DOHH2 (cell line): Measurements from ENCODE around the gene CDC42BPA.

Experiments
- H3F3A ChIP-seq: fragments of 200-600 bp; sonication (generic), shearing (Covaris generic); 2 replicates; pipeline ENCODE4 v1.6.0; 2016; ENCODE audit warnings: antibody characterized with exemption, mild to moderate bottlenecking; ENCODE audit not compliant: control insufficient read depth, insufficient read depth
- H3K27ac ChIP-seq: fragments of 200-600 bp; sonication (generic); 2 replicates; pipeline ENCODE4 v1.5.1; 2014; ENCODE audit warnings: low read depth, mild to moderate bottlenecking, low read length, moderate library complexity
- H3K27me3 ChIP-seq: fragments of 200-600 bp; sonication (generic); 2 replicates; pipeline ENCODE4 v1.6.1; 2014; ENCODE audit warnings: mild to moderate bottlenecking, low read length, mixed read lengths; ENCODE audit not compliant: control insufficient read depth
- H3K36me3 ChIP-seq: fragments of 200-600 bp; sonication (generic); 2 replicates; pipeline ENCODE4 v1.6.1; 2014; ENCODE audit warnings: mild to moderate bottlenecking, low read length, moderate library complexity, mixed read lengths; ENCODE audit not compliant: control insufficient read depth
- H3K4me1 ChIP-seq: fragments of 200-600 bp; sonication (generic); 2 replicates; pipeline ENCODE4 v1.6.1; 2014; ENCODE audit warnings: mild to moderate bottlenecking, low read length, mixed read lengths; ENCODE audit not compliant: control insufficient read depth
- H3K4me2 ChIP-seq: fragments of 200-600 bp; sonication (generic); 2 replicates; pipeline ENCODE4 v1.6.0; 2014; ENCODE audit warnings: mild to moderate bottlenecking, low read length, moderate library complexity
- H3K4me3 ChIP-seq: fragments of 200-600 bp; sonication (generic); 2 replicates; pipeline ENCODE4 v1.5.1; 2014; ENCODE audit warnings: mild to moderate bottlenecking, low read length, mixed read lengths
- H3K79me2 ChIP-seq: fragments of 200-600 bp; sonication (generic); 2 replicates; pipeline ENCODE4 v1.6.1; 2014; ENCODE audit warnings: mild to moderate bottlenecking, low read length, mixed read lengths; ENCODE audit not compliant: control insufficient read depth
- H3K9me2 ChIP-seq: fragments of 200-600 bp; sonication (generic); replicated peaks from 2 replicates; pipeline ENCODE4 v1.6.1; 2014; ENCODE audit warnings: mild to moderate bottlenecking, low read length, mixed read lengths; ENCODE audit not compliant: control insufficient read depth
- H3K9me3 ChIP-seq: fragments of 200-600 bp; sonication (generic); 2 replicates; pipeline ENCODE4 v1.6.1; 2014; ENCODE audit warnings: antibody characterized with exemption, low read length, mixed read lengths; ENCODE audit not compliant: control insufficient read depth, insufficient read depth
- H4K20me1 ChIP-seq: fragments of 200-600 bp; sonication (generic); 2 replicates; pipeline ENCODE4 v1.6.0; 2014; ENCODE audit warnings: low read depth, mild to moderate bottlenecking, antibody characterized with exemption, low read length, moderate library complexity; ENCODE audit not compliant: control insufficient read depth, insufficient read depth
- CTCF ChIP-seq: fragments of 200-600 bp; sonication (generic); IDR thresholded peaks from one replicate; pipeline ENCODE4 v1.5.1; 2014; ENCODE audit warnings: antibody characterized with exemption, mild to moderate bottlenecking, low read depth, low read length; ENCODE audit not compliant: poor library complexity, severe bottlenecking
- EZH2phosphoT487 ChIP-seq: fragments of 200-600 bp; sonication (generic); IDR thresholded peaks from 2 replicates; pipeline ENCODE4 v1.6.1; 2017; ENCODE audit warnings: borderline replicate concordance, mild to moderate bottlenecking, antibody characterized with exemption, low read length, moderate library complexity, mixed read lengths

Gene CDC42BPA

GRCh38 chr1:227127891-227128290 lies 190.4 kb downstream of the CDC42BPA start:
- Histone ChIP-seq H3F3A (no peaks in the 10 kb centered on the region), H4K20me1 (no peaks in the 10 kb centered on the region), H3K27me3 (peaks cover 3% of the 10 kb centered on the region; the same call in 1 of the 2 replicates), H3K79me2 (no peaks in the 10 kb centered on the region), H3K36me3 (no peaks in the 10 kb centered on the region), H3K4me1 (no peaks in the 10 kb centered on the region), H3K27ac (no peak overlapping the region), H3K9me2 (no peaks in the 10 kb centered on the region), H3K4me2 (no peak overlapping the region), H3K4me3 (no peak overlapping the region), H3K9me3 (no peaks in the 10 kb centered on the region)
- TF ChIP-seq EZH2phosphoT487, result no peak
- no peak for TF ChIP-seq CTCF

- Histone ChIP-seq H3F3A (no peaks in the 10 kb centered on the region), H3K4me2 (no peak overlapping the region), H4K20me1 (no peaks in the 10 kb centered on the region), H3K9me2 (no peaks in the 10 kb centered on the region), H3K36me3 (no peaks in the 10 kb centered on the region), H3K79me2 (no peaks in the 10 kb centered on the region), H3K27me3 (peaks cover 7% of the 10 kb centered on the region), H3K4me1 (no peaks in the 10 kb centered on the region), H3K27ac (no peak overlapping the region), H3K9me3 (no peaks in the 10 kb centered on the region), H3K4me3 (no peak overlapping the region)
- TF ChIP-seq EZH2phosphoT487, result no peak
- no peak for TF ChIP-seq CTCF
These were observed 192.3 kb downstream of the CDC42BPA start for GRCh38 chr1:227125929-227126545.

- H4K20me1 ChIP-seq, result no peaks in the 10 kb centered on the region
- no peak overlapping the region for H3K4me3 ChIP-seq
- no peaks in the 10 kb centered on the region for H3K9me2 ChIP-seq
- no peak for TF ChIP-seq CTCF
- TF ChIP-seq EZH2phosphoT487, result no peak
- H3F3A ChIP-seq, result no peaks in the 10 kb centered on the region
- H3K4me2 ChIP-seq, result no peak overlapping the region
- H3K27me3 ChIP-seq, result peaks cover 19% of the 10 kb centered on the region
- no peaks in the 10 kb centered on the region for H3K9me3 ChIP-seq
- H3K4me1 ChIP-seq, result no peaks in the 10 kb centered on the region
- no peak overlapping the region for H3K27ac ChIP-seq
- H3K36me3 ChIP-seq, result no peaks in the 10 kb centered on the region
- H3K79me2 ChIP-seq, result no peaks in the 10 kb centered on the region
These were observed 193.8 kb downstream of the CDC42BPA start for GRCh38 chr1:227124473-227124872.

GRCh38 chr1:227120826-227121225 lies 197.5 kb downstream of the CDC42BPA start:
- Histone ChIP-seq H3F3A (no peaks in the 10 kb centered on the region), H4K20me1 (no peaks in the 10 kb centered on the region), H3K4me3 (no peak overlapping the region), H3K79me2 (no peaks in the 10 kb centered on the region), H3K27ac (no peak overlapping the region), H3K4me1 (no peaks in the 10 kb centered on the region), H3K9me3 (no peaks in the 10 kb centered on the region), H3K36me3 (no peaks in the 10 kb centered on the region), H3K4me2 (no peak overlapping the region), H3K27me3 (peaks cover 21% of the 10 kb centered on the region), H3K9me2 (no peaks in the 10 kb centered on the region)
- TF ChIP-seq EZH2phosphoT487 (no peak), CTCF (no peak)
